ENCODE data around the gene MFNG.
A peak's percentile ranks its signal among the peaks of the same experiment; 100 is the strongest.
"Not testable (repeated sequence)": the region's sequence is repeated elsewhere in the genome, so short reads cannot be mapped to it uniquely, and the experiment has no call there.

The MFNG gene

GRCh38 chr22:37486224-37486845, at the start of gene MFNG:
Gene MFNG (minus strand): TSS chr22:37486384. CDS start chr22:37486177, 207 bp downstream.
- peak; percentile 75 for DNase-seq

- no peak for DNase-seq
These were observed 49.0 kb upstream of the MFNG start for GRCh38 chr22:37535159-37535558.

GRCh38 chr22:37534445-37534844, 48.3 kb upstream of the MFNG start:
- DNase-seq: no peak

GRCh38 chr22:37533995-37534394, 47.8 kb upstream of the MFNG start:
- peak; percentile 9 for DNase-seq

GRCh38 chr22:37529652-37530345, 43.6 kb upstream of the MFNG start:
- DNase-seq: no peak

- not testable (repeated sequence) for DNase-seq
These were observed 41.8 kb upstream of the MFNG start for GRCh38 chr22:37527952-37528351.

GRCh38 chr22:37527081-37527752, 41.0 kb upstream of the MFNG start:
- DNase-seq: not testable (repeated sequence)

- no peak for DNase-seq
These were observed 40.2 kb upstream of the MFNG start for GRCh38 chr22:37526376-37526775.

GRCh38 chr22:37525746-37526350, 39.7 kb upstream of the MFNG start:
- DNase-seq: no peak

- DNase-seq: peak; percentile 36
These were observed 39.0 kb upstream of the MFNG start for GRCh38 chr22:37525073-37525745.

- DNase-seq: no peak
These were observed 36.3 kb upstream of the MFNG start for GRCh38 chr22:37522482-37522881.

- no peak for DNase-seq
These were observed 35.1 kb upstream of the MFNG start for GRCh38 chr22:37521236-37521739.

GRCh38 chr22:37520776-37521191, 34.6 kb upstream of the MFNG start:
- no peak for DNase-seq

- no peak for DNase-seq
These were observed 33.3 kb upstream of the MFNG start, which contains the start of gene CARD10 for GRCh38 chr22:37519268-37520195. Gene CARD10 (minus strand): TSS chr22:37519415. CDS start chr22:37519200, 215 bp downstream.

- DNase-seq: no peak
These were observed 32.5 kb upstream of the MFNG start for GRCh38 chr22:37518509-37519267.

- DNase-seq: no peak
These were observed 31.8 kb upstream of the MFNG start for GRCh38 chr22:37517826-37518450.

GRCh38 chr22:37516456-37516855, 30.3 kb upstream of the MFNG start:
- DNase-seq: no peak

GRCh38 chr22:37515901-37516300, 29.7 kb upstream of the MFNG start:
- no peak for DNase-seq

- DNase-seq: no peak
These were observed 28.4 kb upstream of the MFNG start for GRCh38 chr22:37514526-37515051.
